ENCODE data around the gene CD47. TPM values are rescaled to one million over a fixed set of nuclear protein-coding genes. Genes with fewer than 3 reads are reported as not detected.

CD47 gene
- total and polyA plus RNA-seq, 2 donors from 2014 or later: 61.7 to 104 TPM

DNA sequence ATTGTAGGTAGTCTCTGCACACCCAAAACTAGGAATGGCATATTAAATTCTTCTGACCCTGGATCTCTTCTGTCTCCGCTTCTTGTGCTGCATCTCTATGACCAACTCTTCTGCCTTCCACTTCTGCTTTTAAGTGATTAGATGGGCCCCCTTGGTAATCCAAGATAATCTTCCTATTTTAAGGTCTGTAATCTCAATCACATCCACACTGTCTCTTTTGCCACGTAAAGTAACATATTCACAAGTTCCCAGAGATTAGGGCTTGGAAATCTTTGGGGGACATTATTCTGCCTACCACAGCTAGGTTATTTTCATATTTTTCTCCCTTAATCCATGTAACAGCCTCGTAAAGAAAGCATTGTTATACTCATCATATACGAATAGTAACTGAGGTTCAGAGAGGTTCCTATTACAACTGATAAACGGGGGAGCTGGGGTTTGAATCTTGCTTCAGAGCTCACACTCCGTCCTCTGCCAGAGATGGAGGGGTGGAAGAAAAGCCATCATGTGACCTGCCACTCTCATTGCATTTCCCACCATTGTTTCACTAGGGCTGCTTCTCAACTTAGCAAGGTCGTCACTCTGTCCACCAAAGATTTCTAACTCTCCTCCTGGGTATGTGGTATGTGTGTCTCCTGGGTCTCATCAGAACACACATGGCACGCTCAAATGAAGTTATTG is 6.6 kb upstream of the CD47 start:
- no peaks in the 10 kb centered on the region for H3K36me3 ChIP-seq (ENCODE audit: control insufficient read depth in 2 of 3, insufficient read depth in 3 of 3, low read length in 3 of 3)
- no peak for DNase-seq
- intact Hi-C loops (cut with DNase I): no loop called here

GRCh38 chr3:108096532-108097321 is 5.9 kb upstream of the CD47 start:
- no peak overlapping the region for H3K4me3 ChIP-seq (ENCODE audit: low read length in 3 of 3)
- H3K36me3 ChIP-seq (ENCODE audit: control insufficient read depth in 2 of 3, insufficient read depth in 3 of 3, low read length in 3 of 3): no peaks in the 10 kb centered on the region
- H3K9me3 ChIP-seq (ENCODE audit: control insufficient read depth in 2 of 3, insufficient read depth in 1 of 3, low read length in 3 of 3): no peaks in the 10 kb centered on the region
- H3K27ac ChIP-seq (ENCODE audit: low read depth in 2 of 2, low read length in 2 of 2): no peak overlapping the region
- H3K9ac ChIP-seq (ENCODE audit: low read length in 3 of 3): no peak overlapping the region
- DNase-seq (no peak), FAIRE-seq (no peak)
- TF ChIP-seq, protein P1, sequence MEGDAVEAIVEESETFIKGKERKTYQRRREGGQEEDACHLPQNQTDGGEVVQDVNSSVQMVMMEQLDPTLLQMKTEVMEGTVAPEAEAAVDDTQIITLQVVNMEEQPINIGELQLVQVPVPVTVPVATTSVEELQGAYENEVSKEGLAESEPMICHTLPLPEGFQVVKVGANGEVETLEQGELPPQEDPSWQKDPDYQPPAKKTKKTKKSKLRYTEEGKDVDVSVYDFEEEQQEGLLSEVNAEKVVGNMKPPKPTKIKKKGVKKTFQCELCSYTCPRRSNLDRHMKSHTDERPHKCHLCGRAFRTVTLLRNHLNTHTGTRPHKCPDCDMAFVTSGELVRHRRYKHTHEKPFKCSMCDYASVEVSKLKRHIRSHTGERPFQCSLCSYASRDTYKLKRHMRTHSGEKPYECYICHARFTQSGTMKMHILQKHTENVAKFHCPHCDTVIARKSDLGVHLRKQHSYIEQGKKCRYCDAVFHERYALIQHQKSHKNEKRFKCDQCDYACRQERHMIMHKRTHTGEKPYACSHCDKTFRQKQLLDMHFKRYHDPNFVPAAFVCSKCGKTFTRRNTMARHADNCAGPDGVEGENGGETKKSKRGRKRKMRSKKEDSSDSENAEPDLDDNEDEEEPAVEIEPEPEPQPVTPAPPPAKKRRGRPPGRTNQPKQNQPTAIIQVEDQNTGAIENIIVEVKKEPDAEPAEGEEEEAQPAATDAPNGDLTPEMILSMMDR (IDR thresholded peaks at IDR 0.05; ENCODE audit: borderline replicate concordance, extremely low read depth, insufficient read depth): no peak
- intact Hi-C loops (cut with DNase I): no loop called here
- no peaks in the 10 kb centered on the region for H3K4me1 ChIP-seq (ENCODE audit: control insufficient read depth in 2 of 3, insufficient read depth in 2 of 3, low read depth in 1 of 3, low read length in 3 of 3)
- H3K27me3 ChIP-seq (ENCODE audit: control insufficient read depth, insufficient read depth, low read length): no peaks in the 10 kb centered on the region

More for the DNA sequence above, 6.6 kb upstream of the CD47 start:
- H3K27ac ChIP-seq (ENCODE audit: low read depth in 2 of 2, low read length in 2 of 2): no peak overlapping the region
- no peak for FAIRE-seq
- no peaks in the 10 kb centered on the region for H3K4me1 ChIP-seq (ENCODE audit: control insufficient read depth in 2 of 3, insufficient read depth in 2 of 3, low read depth in 1 of 3, low read length in 3 of 3)
- H3K27me3 ChIP-seq (ENCODE audit: control insufficient read depth, insufficient read depth, low read length): no peaks in the 10 kb centered on the region
- H3K9me3 ChIP-seq (ENCODE audit: control insufficient read depth in 2 of 3, insufficient read depth in 1 of 3, low read length in 3 of 3): no peaks in the 10 kb centered on the region
- no peak overlapping the region for H3K9ac ChIP-seq (ENCODE audit: low read length in 3 of 3)
- no peak overlapping the region for H3K4me3 ChIP-seq (ENCODE audit: low read length in 3 of 3)
- TF ChIP-seq, protein P1 (IDR thresholded peaks at IDR 0.05; ENCODE audit: borderline replicate concordance, extremely low read depth, insufficient read depth): no peak

DNA sequence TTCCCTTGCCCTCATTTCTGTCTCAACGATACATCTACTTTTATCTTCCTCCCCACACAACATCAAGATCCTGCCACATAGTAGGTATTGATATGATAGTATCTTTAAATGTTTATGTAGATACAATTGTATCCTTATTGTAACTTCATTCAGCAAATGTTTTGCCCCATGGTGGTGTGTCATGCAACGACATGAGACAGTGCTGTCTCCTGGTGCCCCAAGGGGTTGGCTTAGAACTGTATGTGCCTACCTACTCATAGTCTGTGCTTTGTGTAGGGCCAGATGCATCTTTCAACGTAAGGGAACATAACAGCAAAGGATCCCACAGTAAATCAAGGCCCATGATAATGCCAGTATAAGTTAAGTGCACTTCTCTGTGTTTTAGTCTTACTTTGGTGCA is 2.8 kb upstream of the CD47 start:
- Histone ChIP-seq H3K9ac (ENCODE audit: low read length in 3 of 3) (no peak overlapping the region), H3K36me3 (ENCODE audit: control insufficient read depth in 2 of 3, insufficient read depth in 3 of 3, low read length in 3 of 3) (no peaks in the 10 kb centered on the region), H3K4me1 (ENCODE audit: control insufficient read depth in 2 of 3, insufficient read depth in 2 of 3, low read depth in 1 of 3, low read length in 3 of 3) (peaks cover 0 to 2% (median 0%) of the 10 kb centered on the region in 3 donors), H3K27ac (ENCODE audit: low read depth in 2 of 2, low read length in 2 of 2) (no peak overlapping the region), H3K27me3 (ENCODE audit: control insufficient read depth, insufficient read depth, low read length) (no peaks in the 10 kb centered on the region), H3K4me3 (ENCODE audit: low read length in 3 of 3) (no peak overlapping the region), H3K9me3 (ENCODE audit: control insufficient read depth in 2 of 3, insufficient read depth in 1 of 3, low read length in 3 of 3) (no peaks in the 10 kb centered on the region)
- TF ChIP-seq, protein P1 (IDR thresholded peaks at IDR 0.05; ENCODE audit: borderline replicate concordance, extremely low read depth, insufficient read depth): no peak
- no peak for FAIRE-seq
- intact Hi-C loops (cut with DNase I): no loop called here
- DNase-seq: no peak

Measured in kidney (tissue), 14 donors.